Activated CD4-positive, alpha-beta T cell treated with anti-CD3 and anti-CD28 coated beads, Interleukin-10, Interleukin-2, amounts not matched to agents 100 ng/mL and 50 ng/mL, durations not matched to agents 16 hours and 8 hours (primary cell): ENCODE measurements around the gene KIAA2012.
"Not testable (repeated sequence)": the region's sequence is repeated elsewhere in the genome, so short reads cannot be mapped to it uniquely, and the experiment has no call there.

Experiments used
- DNase-seq: peaks from one replicate; pipeline ENCODE4 v3.0.0-alpha.2; 2020

The KIAA2012 gene

DNA sequence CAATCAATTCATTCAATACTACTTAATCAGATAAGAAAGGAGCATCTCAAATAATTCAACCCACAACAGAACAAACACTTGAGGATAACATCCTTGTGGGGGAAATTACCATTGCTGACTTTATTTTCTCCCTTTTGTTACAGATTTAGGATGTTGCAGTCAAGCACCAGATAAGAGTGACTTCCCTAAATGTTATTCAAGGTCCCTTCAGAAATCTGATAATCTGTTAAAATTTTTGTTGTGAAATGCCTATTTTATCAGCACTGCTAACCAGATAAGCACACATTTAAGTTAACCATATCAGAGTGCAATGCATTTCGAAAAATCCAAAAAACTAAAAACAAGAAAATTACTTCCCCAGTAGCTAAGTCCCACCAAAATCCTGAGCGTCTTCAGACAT is 131.8 kb downstream of the KIAA2012 start:
- no peak for DNase-seq

DNA sequence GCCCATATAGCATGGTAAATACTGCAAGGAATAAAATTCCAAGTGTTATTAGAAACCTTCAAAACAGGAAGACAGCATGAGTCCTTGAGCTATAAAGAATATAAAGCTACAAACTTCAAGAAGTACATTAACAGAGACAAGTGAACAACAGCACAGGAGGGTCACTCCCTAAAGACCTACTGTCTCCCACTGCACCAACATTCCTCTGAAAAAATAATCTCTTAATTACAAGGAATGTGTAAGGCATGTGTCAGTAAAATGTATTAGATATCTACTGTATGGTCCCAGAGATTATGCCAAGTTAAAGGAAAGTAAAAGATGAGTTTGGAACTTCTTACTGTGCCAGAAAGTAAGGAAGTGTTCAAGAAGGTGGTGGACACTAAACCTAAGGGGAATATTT is 135.5 kb downstream of the KIAA2012 start:
- DNase-seq, result no peak

DNA sequence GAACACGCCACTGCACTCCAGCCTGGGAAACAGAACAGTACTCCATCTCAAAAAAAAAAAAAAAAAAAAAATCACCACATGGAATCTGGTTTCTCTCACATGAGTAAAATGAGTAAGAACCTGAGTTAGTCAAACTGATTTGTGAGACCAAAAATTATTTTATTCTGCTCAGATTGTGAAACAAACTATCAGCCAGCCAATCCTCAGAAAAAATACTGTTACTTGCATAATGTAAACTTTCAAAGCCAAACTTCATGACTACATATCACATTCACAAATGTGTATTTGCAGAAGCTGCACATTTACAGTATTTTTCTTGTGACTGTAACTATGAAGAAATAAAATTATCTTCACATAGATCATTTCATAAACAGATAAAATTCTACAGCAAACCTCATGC is 142.1 kb downstream of the KIAA2012 start:
- no peak for DNase-seq

DNA sequence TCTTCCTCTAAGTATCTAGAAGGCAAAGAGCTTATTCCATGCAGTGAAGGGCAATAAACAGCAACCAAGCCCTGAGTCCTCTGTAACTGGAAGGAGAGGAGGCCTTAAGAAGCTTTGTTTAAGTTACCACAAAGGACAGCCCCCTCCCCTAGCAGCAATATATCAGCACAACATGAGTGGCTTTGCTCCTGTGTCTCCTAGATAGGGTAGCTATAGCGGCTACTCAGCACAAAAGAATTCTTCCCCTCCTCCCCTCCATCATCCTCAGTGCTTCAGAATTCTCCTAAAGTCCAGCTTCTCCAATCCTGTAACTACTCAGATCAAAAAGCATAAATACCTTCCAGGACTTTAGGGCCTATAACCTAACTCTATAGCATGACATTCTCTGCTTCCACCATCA is 148.8 kb downstream of the KIAA2012 start:
- DNase-seq, result no peak

DNA sequence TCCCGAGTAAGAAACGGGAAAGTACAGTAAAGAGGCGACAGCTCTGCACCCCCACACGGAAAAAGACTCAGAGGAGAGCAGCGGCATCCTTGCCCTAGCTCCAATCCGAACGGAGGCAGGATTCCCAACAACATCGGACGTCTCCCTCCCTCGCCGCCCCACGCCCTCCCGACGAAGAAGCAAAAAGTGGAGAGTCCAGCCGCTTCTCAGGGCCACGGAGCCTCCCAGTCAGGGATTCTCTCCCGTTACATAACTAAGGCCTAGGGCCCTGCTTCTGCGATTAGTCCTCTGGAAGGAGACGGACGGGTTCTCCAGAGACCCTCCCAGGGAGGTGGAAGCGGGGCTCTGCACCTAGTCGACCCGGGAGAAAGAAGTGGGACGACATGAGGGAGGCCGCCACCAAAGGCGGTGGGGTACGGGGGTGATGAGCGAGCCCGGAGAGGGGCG is 164.8 kb downstream of the KIAA2012 start:
- DNase-seq, result peak; percentile 23

DNA sequence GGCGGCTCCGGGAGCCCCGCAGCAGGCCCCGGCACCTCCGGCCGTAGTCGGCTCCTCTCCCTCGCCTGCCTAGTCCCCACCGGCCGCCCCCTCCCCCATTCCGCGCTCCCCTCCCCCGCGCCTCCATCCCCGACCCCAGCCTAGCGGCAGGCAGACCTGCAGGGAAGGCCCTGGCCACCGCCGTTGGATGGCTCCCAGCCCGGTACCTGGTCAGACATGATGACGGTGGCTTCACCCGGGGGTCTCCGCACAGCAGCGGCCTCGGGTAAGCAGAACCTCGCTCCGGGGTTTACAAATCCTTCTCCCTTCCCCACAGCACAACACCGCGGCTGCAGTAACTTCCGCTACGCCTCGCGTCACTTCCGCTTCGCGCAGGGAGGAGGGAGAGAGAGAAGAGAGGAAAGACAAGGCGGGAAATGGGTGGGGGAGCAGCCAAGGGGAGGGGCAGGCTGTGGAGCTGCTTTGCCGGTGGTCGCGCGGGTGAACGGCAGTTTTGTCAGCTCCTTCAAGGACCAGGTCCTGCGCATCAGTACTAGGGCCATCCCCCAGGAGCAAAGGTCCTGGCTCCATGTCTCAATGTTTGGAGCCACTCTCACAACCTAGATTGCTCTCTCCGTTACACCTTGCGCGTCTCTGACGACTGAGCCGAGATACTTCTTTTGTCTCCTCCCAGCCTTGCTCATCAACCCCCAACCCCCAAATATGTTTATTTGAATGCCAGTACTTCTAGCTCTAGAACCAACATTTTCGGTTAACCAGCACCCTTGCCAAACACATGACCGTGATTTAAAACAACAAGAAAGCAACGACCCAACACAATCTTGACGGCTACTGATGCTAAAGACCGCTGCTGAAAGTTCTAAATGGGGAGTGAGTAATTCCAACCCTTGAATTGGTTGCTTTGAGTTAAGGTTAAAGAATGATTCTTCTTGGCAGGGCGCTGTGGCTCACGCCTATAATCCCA is 165.5 kb downstream of the KIAA2012 start, which contains the start of gene SUMO1:
SUMO1 (minus strand) TSS at position 364 of the 964 bp plus-strand sequence; CDS start at position 218, 146 bp downstream.
- peak; percentile 95 for DNase-seq

DNA sequence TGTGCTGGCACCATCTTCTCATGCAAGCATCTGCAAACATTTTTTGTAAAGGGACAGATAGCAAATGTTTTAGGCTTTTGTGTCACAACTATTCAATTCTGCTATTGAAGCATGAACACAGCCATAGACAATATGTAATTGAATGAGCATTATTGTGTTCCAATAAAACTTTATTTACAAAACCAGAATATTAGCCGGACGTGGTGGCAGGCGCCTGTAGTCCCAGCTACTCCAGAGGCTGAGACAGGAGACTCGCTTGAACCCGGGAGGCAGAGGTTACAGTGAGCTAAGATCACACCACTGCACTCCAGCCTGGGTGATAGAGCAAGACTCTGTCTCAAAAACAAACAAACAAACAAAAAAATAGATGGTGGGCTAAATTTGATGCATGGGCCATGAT is 174.7 kb downstream of the KIAA2012 start:
- DNase-seq, result not testable (repeated sequence)

DNA sequence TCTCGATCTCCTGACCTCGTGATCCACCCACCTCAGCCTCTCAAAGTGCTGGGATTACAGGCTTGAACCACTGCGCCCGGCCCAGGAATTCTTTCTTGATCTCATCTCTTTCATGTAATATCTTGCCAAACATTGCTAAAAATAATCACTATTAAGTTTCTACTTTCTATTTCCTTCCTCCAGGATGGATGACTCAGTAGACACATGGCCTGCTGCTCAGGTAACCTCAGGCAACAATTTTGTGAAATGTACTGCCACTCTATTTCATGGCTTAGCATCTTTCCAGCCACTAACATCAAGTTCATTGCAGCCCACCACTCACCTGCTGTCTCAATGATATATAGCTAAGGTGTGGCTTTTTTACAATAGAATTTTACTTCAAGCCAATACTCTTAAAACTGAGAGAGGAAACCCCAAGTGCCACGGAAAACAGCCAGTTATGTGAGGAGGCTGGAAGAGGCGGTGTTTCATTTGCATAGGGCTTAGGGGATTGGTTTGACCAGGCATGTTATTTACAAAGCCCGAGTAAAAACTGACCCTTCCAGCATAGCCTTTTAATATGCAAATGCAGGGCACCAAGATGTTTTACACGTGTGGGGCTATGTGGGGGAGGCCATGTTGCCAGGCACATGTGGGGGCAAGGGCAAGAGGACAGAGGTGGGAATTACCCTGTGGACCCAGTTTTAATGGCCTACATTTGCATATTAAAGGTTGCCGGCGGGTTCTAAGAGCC is 176.6 kb downstream of the KIAA2012 start:
- no peak for DNase-seq

DNA sequence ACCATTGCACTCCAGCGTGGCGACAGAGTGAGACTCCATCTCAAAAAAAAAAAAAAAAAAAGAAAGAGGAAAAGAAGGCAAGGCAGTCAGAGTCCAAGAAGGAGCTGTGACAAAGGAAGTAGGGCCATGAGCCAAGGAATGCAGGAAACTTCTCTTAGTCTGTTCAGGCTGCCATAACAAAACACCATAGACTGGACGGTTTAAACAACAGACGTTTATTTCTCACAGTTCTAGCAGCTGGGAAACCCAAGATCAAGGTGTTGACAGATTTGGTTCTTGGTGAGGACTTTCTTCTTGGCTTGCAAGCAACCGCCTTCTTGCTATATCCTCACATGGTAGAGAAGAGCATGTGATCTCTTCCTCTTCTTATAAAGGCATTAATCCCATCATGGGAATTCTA is 178.4 kb downstream of the KIAA2012 start:
- DNase-seq, result no peak
